Measurements from ENCODE around the gene HOXA6. TPM values are rescaled to one million over a fixed set of nuclear protein-coding genes. Genes with fewer than 3 reads are reported as not detected.

HOXA6 gene
- total RNA-seq, 1 experiment from 2014 or later = not detected

- ATAC-seq (no peak), DNase-seq (ENCODE audit: low spot score) (no peak)
- no peak for TF ChIP-seq ZNF121 (CRISPR knock-in tag; IDR thresholded peaks at IDR 0.05)
- no peak overlapping the region for H3K27ac Mint-ChIP-seq
- H3K36me3 Mint-ChIP-seq = no peaks in the 10 kb centered on the region; the same call in 1 of the 2 replicates
- ChIA-PET POLR2A (no interaction called here), CTCF (interaction anchor here (1.0 to 1.7 kb wide), 2 partner anchors 9 to 27 kb away, joined by 4 to 6 read pairs; partner anchors contain the start of gene HOXA5)
- no peak overlapping the region for H3K4me3 Mint-ChIP-seq
- no peaks in the 10 kb centered on the region for H3K9me3 Mint-ChIP-seq
- H3K4me1 Mint-ChIP-seq = peaks cover 13% of the 10 kb centered on the region; the same call in 1 of the 2 replicates
- H3K27me3 Mint-ChIP-seq (ENCODE audit: low read depth) = peaks cover 96% of the 10 kb centered on the region
Measured at GRCh38 chr7:27134392-27134791, 13.2 kb downstream of the HOXA6 start.

- CTCF ChIA-PET = interaction anchor here (1.0 to 1.7 kb wide), 2 partner anchors 10 to 28 kb away, joined by 4 to 6 read pairs; partner anchors contain the start of gene HOXA5
- H3K4me3 Mint-ChIP-seq = no peak overlapping the region
- peaks cover 96% of the 10 kb centered on the region for H3K27me3 Mint-ChIP-seq (ENCODE audit: low read depth)
- DNase-seq (ENCODE audit: low spot score) (no peak), ATAC-seq (no peak)
- POLR2A ChIA-PET = no interaction called here
- no peak for TF ChIP-seq IRF1 (CRISPR knock-in tag; IDR thresholded peaks at IDR 0.05)
- TF ChIP-seq RORB (CRISPR knock-in tag; IDR thresholded peaks at IDR 0.05) = no peak
- TF ChIP-seq NFE2L1 (CRISPR knock-in tag; IDR thresholded peaks at IDR 0.05) = no peak
- no peak for TF ChIP-seq TEAD4 (CRISPR knock-in tag; IDR thresholded peaks at IDR 0.05)
- TF ChIP-seq FOXJ3 (CRISPR knock-in tag; IDR thresholded peaks at IDR 0.05; ENCODE audit: borderline replicate concordance) = no peak
- H3K4me1 Mint-ChIP-seq = peaks cover 12% of the 10 kb centered on the region; the same call in 1 of the 2 replicates
- no peaks in the 10 kb centered on the region for H3K9me3 Mint-ChIP-seq
- no peak overlapping the region for H3K27ac Mint-ChIP-seq
- H3K36me3 Mint-ChIP-seq = no peaks in the 10 kb centered on the region; the same call in 1 of the 2 replicates
Measured at GRCh38 chr7:27133409-27134231, 14.0 kb downstream of the HOXA6 start.

- no peak for TF ChIP-seq ZMAT4 (CRISPR knock-in tag; IDR thresholded peaks at IDR 0.05)
- no peaks in the 10 kb centered on the region for H3K9me3 Mint-ChIP-seq
- DNase-seq (ENCODE audit: low spot score) (no peak), ATAC-seq (no peak)
- ChIA-PET CTCF (interaction anchor here (1.7 kb wide), 1 partner anchor 11 kb away, joined by 6 read pairs; the partner anchor contains the start of gene HOXA5), POLR2A (no interaction called here)
- H3K4me1 Mint-ChIP-seq = peaks cover 12% of the 10 kb centered on the region; the same call in 1 of the 2 replicates
- no peak overlapping the region for H3K27ac Mint-ChIP-seq
- H3K36me3 Mint-ChIP-seq = no peaks in the 10 kb centered on the region; the same call in 1 of the 2 replicates
- H3K27me3 Mint-ChIP-seq (ENCODE audit: low read depth) = peaks cover 96% of the 10 kb centered on the region
- H3K4me3 Mint-ChIP-seq = no peak overlapping the region
Measured at GRCh38 chr7:27132978-27133377, 14.6 kb downstream of the HOXA6 start.

GRCh38 chr7:27132214-27132613, 15.4 kb downstream of the HOXA6 start:
- no peak overlapping the region for H3K27ac Mint-ChIP-seq
- peaks cover 12% of the 10 kb centered on the region; the same call in 1 of the 2 replicates for H3K4me1 Mint-ChIP-seq
- DNase-seq (ENCODE audit: low spot score) (no peak), ATAC-seq (no peak)
- ChIA-PET POLR2A (no interaction called here), CTCF (interaction anchor here (1.0 to 2.6 kb wide), 3 partner anchors 11 to 451 kb away, joined by 4 to 7 read pairs (median 4); partner anchors contain the start of gene HOXA5)
- H3K27me3 Mint-ChIP-seq (ENCODE audit: low read depth) = peaks cover 96% of the 10 kb centered on the region
- no peak overlapping the region for H3K4me3 Mint-ChIP-seq
- H3K9me3 Mint-ChIP-seq = no peaks in the 10 kb centered on the region
- H3K36me3 Mint-ChIP-seq = no peaks in the 10 kb centered on the region; the same call in 1 of the 2 replicates
- no peak for TF ChIP-seq ZBTB21 (CRISPR knock-in tag; IDR thresholded peaks at IDR 0.05; ENCODE audit: borderline replicate concordance)
- no peak for TF ChIP-seq CREM (CRISPR knock-in tag; IDR thresholded peaks at IDR 0.05)
- no peak for TF ChIP-seq FOXJ3 (CRISPR knock-in tag; IDR thresholded peaks at IDR 0.05; ENCODE audit: borderline replicate concordance)
- TF ChIP-seq ZMAT4 (CRISPR knock-in tag; IDR thresholded peaks at IDR 0.05) = no peak
- TF ChIP-seq AR (CRISPR knock-in tag; IDR thresholded peaks at IDR 0.05) = no peak
- TF ChIP-seq TEAD4 (CRISPR knock-in tag; IDR thresholded peaks at IDR 0.05) = no peak
- TF ChIP-seq ZNF317 (CRISPR knock-in tag; IDR thresholded peaks at IDR 0.05; ENCODE audit: borderline replicate concordance, low read depth) = no peak
- no peak for TF ChIP-seq FOXK1 (CRISPR knock-in tag; IDR thresholded peaks at IDR 0.05)
- no peak for TF ChIP-seq ZNF416 (CRISPR knock-in tag; IDR thresholded peaks at IDR 0.05)
- TF ChIP-seq GABPB1 (CRISPR knock-in tag; IDR thresholded peaks at IDR 0.05) = no peak
- no peak for TF ChIP-seq AFF4 (CRISPR knock-in tag; IDR thresholded peaks at IDR 0.05; ENCODE audit: borderline replicate concordance)
